Colonic mucosa (tissue), 4 donors: ENCODE results near the gene AP3S2. TPM values are rescaled to one million over a fixed set of nuclear protein-coding genes. Genes with fewer than 3 reads are reported as not detected.
A peak's percentile ranks its signal among the peaks of the same experiment; 100 is the strongest.
"Not testable (repeated sequence)": the region's sequence is repeated elsewhere in the genome, so short reads cannot be mapped to it uniquely, and the experiment has no call there.

Experiments
- DNase-seq: peaks from one replicate; pipeline ENCODE4 v3.0.0-alpha.2; 2020
- H3K27ac ChIP-seq: fragments of 200-600 bp; one replicate; pipeline ENCODE4 v1.8.0; 2021
- H3K27me3 ChIP-seq: fragments of 200-600 bp; one replicate; pipeline ENCODE4 v1.8.0; 2021
- H3K36me3 ChIP-seq: fragments of 200-600 bp; one replicate; pipeline ENCODE4 v1.8.0; 2021
- H3K4me1 ChIP-seq: fragments of 200-600 bp; one replicate; pipeline ENCODE4 v1.8.0; 2021; ENCODE audit warnings: mild to moderate bottlenecking
- H3K4me3 ChIP-seq: fragments of 200-600 bp; one replicate; pipeline ENCODE4 v1.8.0; 2021
- H3K9ac ChIP-seq, 2 donors: one replicate each; pipeline ENCODE4 v1.7.0; 2013; ENCODE audit warnings: control low read depth in 2 of 2, low read depth in 2 of 2, low read length in 2 of 2
- H3K9me3 ChIP-seq: fragments of 200-600 bp; one replicate; pipeline ENCODE4 v1.8.0; 2021
- CTCF ChIP-seq: fragments of 200-600 bp; IDR thresholded peaks from one replicate; pipeline ENCODE4 v1.8.0; 2022; ENCODE audit warnings: antibody characterized with exemption, mild to moderate bottlenecking
- intact Hi-C: fragments of 100-400 bp; cut with DNase I; formaldehyde crosslinking; loops from one replicate; pipeline ENCODE4 v1.14.1; 2022
- total RNA-seq, 2 donors: library from RNA; stranded (reverse); fragmentation: NEBNext Ultra II Directional in 1 of 2; extraction: Animal tissue kit (Norgen Biotek cat#: 25700) in 1 of 2; gene quantifications; one replicate each; pipeline ENCODE4 v1.2.1, GENCODE V29; 2021
- donor health status: healthy.
- donor health status: DM: no; HTN: no; CAD: no.
- donor health status: DM: no; HTN: no; CAD: no.

Gene AP3S2
- total RNA-seq, 2 donors from 2014 or later: 44.5 to 48.6 TPM

GRCh38 chr15:89874926-89875564, 18.7 kb downstream of the AP3S2 start:
- intact Hi-C loops: loop anchor here (2.0 kb wide), 1 partner anchor 114 kb away; no protein-coding TSS in a partner anchor

GRCh38 chr15:89870688-89871288, 23.0 kb downstream of the AP3S2 start:
- Histone ChIP-seq H3K9ac (no peak overlapping the region), H3K4me1 (no peaks in the 10 kb centered on the region), H3K36me3 (no peaks in the 10 kb centered on the region), H3K4me3 (no peak overlapping the region), H3K9me3 (no peaks in the 10 kb centered on the region), H3K27me3 (no peaks in the 10 kb centered on the region), H3K27ac (peak overlapping the region; percentile 33)
- intact Hi-C loops: no loop called here
- DNase-seq: no peak
- TF ChIP-seq CTCF: no peak

More at GRCh38 chr15:89874926-89875564, 18.7 kb downstream of the AP3S2 start:
- H3K9me3 ChIP-seq: no peaks in the 10 kb centered on the region
- H3K27ac ChIP-seq: no peak overlapping the region
- no peaks in the 10 kb centered on the region for H3K36me3 ChIP-seq
- no peaks in the 10 kb centered on the region for H3K4me1 ChIP-seq
- peak; percentile 94 for TF ChIP-seq CTCF
- no peak overlapping the region for H3K4me3 ChIP-seq
- no peaks in the 10 kb centered on the region for H3K27me3 ChIP-seq
- H3K9ac ChIP-seq: no peak overlapping the region
- peak; percentile 87 for DNase-seq

DNA sequence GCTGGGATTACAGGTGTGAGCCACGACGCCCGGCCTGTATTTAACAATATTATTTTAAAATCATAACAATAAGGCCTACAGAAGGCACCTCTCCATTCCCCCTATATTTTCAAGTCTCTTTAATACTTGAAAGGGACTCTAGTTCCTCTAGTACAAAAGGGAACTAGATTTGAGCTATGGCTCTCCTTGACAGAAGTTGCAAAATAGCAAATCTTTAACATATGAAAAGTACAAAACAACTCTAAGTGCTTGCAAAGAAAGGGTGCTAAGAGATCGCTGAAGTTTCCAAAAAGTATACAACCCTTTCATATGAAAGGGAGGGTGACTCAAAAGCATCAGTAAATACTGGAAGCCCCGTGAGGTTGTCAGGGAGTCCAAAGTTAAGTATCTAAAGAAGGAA, 23.8 kb downstream of the AP3S2 start:
- no peak for TF ChIP-seq CTCF
- Histone ChIP-seq H3K27ac (no peak overlapping the region), H3K9me3 (no peaks in the 10 kb centered on the region), H3K27me3 (no peaks in the 10 kb centered on the region), H3K4me3 (no peak overlapping the region), H3K9ac (no peak overlapping the region), H3K36me3 (no peaks in the 10 kb centered on the region), H3K4me1 (peaks cover under 1% of the 10 kb centered on the region)
- intact Hi-C loops: no loop called here
- DNase-seq: no peak

DNA sequence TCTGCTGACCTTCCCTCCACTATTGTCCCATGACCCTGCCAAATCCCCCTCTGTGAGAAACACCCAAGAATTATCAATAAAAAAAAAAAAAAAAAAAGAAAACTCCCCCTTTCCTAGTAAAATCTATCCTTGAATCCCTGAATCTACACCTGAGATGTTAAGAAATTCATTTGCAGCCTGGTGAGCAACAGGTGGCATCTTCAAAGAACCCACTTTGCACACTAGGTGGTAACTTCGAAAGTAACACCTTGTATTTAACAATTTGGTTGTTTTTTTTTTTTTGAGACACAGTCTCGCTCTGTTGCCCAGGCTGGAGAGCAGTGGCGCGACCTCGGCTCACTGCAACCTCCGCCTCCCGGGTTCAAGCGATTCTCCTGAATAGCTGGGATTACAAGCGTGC, 24.3 kb downstream of the AP3S2 start:
- DNase-seq, H3K9ac ChIP-seq, H3K27ac ChIP-seq, intact Hi-C loops, H3K36me3 ChIP-seq, H3K4me3 ChIP-seq, H3K9me3 ChIP-seq, H3K27me3 ChIP-seq, H3K4me1 ChIP-seq: not testable (repeated sequence)

DNA sequence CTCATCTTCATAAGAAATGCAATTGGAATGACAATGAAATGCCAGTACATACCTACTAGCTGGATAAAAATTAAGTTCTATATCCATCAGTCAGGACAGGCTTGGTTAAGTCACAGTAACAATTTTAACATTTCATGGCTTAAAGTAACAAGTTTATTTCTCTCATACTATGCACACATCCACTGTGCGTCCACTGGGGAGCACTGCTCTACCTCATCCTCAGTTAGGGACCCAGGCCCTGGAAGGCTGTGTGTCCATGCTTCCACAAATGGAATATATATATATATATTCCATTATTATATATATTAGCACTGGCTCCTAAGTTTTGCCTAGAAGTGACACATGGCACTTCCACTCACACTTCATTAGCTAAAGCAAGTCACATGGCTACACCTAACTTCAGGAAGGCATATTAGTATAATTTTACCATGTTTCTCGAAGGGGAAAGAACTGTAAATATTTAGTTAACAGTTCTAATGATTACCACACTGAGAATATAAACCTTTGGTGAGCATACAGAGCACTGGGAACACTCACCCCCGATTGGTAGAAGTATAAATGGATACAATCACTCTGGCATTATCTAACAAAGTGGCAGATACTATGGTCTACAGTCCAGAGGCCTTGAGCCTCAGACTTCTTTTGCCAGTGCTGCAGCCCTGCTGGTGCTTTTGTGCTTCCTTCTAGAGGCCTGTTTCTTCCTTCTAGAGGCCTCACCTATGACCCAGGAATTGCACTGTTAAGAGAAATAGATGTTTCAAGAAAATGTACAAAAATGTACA, 28.6 kb downstream of the AP3S2 start:
- H3K27me3 ChIP-seq: no peaks in the 10 kb centered on the region
- H3K4me1 ChIP-seq: peaks cover 16% of the 10 kb centered on the region
- H3K4me3 ChIP-seq: no peak overlapping the region
- H3K27ac ChIP-seq: peak overlapping the region; percentile 57
- H3K9me3 ChIP-seq: no peaks in the 10 kb centered on the region
- H3K9ac ChIP-seq: no peak overlapping the region
- no peak for DNase-seq
- intact Hi-C loops: no loop called here
- no peaks in the 10 kb centered on the region for H3K36me3 ChIP-seq
- no peak for TF ChIP-seq CTCF
